DMS79 (cell line): ENCODE data around the gene SORL1.

Experiments
- DNase-seq: peaks from one replicate; lab custom pipeline; 2025; lab: John Stamatoyannopoulos, UW

The SORL1 gene

DNA sequence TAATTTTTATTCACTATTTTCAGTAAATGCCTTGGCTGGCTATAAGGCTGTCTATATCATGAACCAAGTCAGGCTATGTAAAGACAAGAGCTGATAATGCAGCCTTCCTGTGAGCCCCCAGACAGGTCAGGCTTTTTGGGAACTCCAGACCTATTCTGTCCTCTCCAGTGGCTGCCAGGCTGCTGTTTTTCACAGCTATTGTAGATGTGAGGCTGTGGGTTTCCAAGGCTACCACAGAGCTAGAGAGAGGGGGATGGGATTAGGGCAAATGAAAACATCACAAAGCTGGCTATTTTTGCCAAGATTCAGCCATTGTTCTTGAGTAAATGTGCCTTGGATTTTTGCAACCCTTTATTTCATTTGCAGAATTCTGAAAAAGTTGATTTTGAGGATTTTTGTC lies 56.3 kb downstream of the SORL1 start:
- no peak for DNase-seq

DNA sequence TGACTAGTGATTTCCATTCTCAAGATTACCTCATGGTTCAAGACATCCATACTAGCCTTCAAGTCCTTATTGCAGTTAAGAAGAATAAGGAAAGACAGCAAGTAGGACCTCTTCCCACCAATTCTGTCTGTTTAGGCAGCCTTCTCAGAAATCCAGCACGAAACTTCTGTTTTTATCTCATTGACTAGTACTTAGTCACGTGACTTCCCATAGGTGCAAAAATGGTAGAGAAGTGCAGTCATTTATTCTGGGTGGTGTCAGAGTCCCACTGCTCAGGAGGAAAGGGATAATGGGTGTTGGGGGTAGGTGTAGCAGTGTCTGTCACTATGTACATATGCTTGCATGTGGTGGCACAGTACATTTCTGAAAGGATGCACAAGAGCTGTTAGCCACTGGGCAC lies 58.3 kb downstream of the SORL1 start:
- no peak for DNase-seq

DNA sequence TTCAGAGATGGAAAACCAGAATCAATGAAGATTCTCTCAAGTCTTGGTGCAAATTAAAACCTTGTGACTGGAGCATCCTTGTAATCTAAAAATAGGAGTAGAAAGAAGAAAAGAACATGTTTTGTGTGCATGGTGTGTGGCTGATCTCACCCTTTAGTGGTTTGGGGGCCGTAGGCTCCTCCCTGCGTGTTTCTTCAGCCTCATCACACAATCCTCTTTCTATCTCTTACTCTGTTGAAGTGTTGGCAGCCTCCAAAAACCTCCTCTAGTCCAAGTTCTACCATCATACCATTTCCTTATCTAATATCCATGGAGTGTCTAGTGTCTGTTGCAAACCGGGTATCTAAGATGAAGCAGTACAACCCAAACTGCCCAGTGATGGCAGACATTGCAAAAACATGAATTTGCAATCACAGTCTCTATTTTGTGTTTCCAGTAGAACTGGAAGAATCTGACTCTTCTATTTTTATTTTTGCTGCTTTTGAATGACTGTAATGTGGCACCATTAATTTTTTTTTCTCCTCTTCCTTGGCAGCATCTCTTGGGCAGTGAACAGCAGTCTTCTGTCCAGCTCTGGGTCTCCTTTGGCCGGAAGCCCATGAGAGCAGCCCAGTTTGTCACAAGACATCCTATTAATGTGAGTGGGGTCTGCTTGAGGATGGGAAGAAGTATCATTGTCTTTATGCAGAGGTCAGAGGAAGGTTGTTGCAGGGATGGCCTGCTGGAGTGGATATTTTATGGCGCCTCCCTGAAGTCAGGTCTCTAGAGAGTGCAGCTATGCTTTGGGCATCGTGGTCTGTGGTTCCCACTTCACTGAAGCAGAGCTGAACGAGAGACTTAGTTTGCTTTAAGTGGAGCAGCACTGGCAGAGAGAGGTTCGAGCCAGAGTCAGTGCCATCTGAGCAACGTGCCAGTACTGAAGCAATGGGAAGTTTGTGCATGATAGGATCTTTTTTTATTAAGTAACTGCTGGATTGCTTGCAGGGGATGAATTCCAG lies 60.7 kb downstream of the SORL1 start:
- DNase-seq = peak; percentile 57

DNA sequence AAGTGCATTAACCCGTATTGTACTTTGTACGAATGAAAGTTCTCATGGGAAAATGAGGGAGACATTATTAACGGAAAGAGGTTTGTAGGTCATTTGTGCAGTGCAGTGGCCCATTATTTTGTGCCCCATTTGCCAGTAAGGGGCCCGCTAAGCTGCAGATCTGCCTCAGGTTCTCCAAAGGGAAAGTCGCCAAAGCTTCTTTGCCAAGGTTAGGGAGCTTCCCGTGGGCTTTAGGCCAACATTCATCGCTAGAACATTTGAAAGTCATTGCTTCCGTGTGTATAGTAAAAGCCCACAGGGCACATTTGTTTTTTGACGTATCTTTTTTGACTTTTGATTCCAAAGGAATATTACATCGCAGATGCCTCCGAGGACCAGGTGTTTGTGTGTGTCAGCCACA lies 61.7 kb downstream of the SORL1 start:
- DNase-seq = peak; percentile 25

DNA sequence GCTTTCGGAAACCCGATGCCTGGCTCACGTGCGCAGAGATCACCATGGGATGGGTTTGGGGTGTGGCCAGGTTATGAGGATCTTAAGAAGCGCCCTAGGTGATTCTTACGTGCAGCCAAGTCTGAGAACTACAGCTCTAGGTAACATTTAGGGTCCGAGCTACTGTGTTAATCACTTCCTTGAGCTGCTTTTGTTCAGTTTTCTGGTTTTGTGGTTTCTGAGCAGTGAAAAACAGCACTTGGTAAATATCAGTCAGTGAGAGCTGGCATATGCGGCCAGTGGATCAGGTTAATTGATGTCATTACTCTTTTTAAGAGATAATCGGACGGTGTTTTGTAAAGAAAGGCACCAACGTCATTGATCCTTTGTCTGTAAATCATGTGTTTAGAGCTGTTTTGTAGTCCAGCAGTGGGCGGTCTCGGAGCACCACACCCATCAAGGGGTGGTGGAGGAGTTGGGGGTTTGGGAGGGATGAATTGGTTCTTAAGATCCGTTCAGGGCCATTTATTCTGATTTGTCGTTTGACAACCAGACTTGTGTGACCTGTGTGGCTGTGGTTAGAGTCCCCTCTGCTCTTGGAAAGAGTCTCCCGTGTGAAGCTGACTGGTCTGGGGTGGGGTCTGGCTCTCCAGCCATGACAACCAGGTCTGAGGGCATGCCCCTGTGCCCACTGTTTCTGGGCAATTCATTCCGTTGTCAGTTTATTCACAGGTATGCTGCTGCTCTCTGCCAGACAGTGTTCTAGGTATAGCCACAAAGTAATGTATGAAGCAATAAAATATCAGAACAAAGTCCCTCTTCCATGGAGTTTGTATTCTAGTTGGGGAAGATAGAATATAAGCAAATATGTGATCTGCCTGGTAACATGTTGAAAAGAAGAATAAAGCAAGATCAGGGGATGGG lies 62.6 kb downstream of the SORL1 start:
- peak; percentile 90 for DNase-seq

DNA sequence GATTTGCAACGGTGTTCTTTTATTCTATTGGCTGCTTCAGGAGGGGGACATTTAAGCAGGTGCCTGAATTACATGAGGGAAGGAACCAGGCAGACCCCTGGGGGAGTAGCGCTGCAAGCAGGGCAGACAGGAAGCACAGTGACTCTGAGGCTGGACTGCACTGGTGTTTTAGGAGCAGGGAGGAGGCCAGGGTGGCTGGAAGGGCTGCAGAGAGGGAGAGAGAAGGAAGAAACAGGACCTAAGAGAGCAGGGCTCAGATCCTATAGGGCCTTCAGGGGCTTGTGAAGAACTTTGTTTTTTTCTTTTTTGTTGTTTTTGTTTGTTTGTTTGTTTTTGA lies 63.2 kb downstream of the SORL1 start:
- DNase-seq = no peak

DNA sequence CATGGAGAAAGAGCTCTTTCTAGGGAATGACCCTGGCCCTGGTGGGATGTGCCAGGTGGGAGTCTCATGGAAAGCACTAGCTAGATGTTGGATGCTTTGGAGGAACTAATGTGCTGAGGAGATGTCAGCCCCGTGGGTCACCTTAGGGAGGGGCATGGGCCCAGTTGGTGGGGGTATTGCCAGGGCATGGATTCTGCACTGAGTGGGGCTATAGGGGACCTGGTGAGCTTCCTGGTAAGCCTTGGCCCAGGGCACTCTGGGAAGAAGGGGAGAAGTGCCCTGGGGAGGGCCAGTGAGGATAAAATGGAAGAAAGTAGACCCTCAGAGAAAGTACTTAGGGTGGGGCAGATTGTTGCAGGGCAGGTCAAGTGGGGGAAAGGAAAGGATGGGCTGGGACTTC lies 65.9 kb downstream of the SORL1 start:
- DNase-seq = no peak

DNA sequence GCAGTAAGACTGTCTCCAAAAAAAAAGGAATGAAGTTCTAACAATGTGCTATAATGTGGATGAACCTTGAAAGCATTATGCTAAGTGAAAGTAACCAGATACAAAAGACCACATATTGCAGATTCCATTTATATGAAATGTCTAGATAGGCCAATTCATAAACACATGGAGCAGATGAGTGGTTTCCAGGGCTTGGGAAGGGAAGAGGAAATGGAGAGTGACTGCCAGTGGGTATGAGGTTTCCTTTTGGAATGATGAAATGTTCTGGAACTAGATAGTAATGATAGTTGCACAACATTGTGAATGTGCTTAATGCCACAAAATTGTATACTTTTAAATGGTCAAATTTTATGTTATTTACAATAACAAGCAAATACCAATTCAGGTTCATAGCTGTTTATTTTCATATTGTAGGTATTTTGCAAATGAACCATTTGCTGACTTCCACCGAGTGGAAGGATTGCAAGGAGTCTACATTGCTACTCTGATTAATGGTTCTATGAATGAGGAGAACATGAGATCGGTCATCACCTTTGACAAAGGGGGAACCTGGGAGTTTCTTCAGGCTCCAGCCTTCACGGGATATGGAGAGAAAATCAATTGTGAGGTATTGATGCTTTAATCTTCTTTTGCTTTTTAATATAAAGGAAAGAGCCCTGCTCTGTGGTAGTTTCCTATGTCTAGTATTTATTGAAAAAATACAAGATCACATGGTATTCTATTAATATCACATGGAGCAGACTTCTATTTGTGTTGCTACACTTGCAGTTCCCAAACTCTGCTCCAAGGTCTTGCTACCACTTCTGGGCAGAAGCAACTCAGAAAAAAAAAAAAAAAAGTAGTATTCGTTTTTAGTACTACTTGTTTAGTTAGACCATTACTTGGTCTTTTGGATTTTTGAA lies 68.4 kb downstream of the SORL1 start:
- DNase-seq = no peak

DNA sequence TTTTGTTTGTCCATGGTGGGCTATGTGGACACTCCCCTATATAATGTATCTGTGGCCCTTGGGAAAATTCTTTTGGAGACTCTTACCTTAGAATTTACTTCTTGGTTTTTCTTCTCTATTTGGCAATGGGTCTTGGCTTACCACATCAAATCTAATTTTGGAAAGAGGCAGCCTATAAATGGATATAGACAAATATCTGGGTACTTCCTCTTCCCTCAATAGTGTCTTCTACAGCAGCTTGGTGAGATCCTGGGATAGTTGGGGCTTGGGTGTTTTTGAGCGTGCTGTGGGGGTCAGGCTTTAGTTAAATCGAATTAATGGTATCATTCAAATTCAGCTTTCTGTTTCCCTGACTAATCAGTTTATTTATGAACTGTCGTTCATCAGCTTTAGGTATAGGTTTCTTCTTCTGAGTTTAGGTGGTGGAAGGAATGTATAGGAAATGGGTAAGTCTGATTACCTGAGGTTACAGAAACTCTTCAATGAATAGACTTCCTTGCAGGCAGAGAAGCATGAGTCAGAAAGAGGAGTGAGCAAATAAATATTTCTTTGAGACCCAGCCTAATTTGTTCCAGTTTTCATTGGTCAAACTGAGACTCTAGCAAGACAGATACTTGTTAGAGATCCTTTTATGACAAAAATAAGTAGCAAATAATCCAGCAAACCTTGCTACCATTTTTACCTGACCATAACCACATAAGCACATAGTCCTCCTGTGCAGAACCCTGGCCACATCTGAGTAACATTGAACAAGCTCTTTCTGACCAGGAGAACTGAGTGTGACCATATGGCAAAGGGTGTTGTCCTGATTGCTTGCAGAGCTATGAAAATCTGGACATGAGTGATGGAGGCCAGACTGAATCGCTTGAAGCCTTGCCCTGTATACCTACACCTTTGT lies 69.3 kb downstream of the SORL1 start:
- DNase-seq = no peak

DNA sequence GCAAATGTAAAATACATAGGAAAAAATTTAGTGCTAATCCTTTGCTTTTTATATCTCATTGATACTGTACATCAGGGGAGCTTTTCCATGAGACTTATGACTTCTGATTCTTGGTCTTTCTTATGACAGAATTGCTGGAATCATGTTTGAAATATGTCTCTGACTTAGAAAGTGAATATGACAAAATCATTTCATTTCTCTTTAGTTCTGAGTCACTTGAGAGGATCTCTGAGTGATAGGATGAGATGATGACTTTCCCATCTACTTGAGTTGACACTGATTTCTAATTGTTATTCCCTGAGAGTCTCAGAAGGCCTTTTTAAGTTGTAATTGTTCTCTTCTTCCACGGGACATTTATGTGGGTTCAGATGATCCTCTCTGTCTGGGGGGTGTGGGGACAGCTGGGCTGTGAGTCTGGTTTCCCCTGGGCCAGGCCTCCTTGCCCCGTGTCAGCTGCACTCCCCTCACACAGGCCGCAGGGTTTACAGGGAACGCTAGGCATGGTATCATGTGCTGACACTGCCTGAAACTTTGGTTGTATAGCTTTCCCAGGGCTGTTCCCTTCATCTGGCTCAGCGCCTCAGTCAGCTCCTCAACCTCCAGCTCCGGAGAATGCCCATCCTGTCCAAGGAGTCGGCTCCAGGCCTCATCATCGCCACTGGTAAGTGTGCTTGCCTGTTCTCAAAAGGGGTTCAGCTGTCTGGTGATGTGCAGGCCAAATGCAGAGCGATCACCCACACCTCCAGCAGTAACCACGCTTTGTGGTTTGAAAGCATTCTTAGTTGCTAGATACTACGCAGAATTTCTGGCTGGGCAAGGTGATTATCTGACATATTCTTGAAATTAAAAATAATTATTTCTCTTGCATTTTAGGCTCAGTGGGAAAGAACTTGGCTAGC lies 70.2 kb downstream of the SORL1 start:
- no peak for DNase-seq

DNA sequence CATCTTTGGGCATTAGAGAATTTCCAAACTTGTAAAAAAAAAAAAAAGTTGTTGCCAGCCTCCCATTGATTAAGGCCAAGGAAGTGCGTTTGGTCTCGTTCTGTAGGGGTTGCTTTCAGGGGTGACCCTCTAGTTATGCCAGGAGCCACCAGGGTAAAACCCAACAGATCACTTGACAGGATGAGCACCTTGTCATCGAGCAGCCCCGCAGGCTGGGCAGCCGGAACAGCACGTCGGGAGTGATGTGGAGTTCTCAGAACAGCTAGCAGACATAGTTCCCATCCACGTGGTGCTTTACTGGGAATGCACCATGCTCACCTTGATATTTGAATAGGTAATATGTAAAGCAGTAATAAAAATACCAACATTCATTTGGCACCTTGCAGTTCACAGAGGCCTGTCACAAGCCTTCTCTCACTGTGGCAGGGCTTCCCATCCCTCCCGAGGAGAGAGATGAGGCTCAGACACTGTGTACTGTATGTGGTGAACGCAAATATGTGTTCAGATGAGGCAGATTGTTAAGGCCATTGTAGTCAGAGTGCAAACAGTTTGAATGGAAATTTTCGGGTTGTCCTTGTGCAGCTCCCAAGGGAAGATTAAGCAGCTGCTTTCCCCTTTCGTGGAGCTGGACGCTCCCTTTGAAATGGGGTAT lies 71.6 kb downstream of the SORL1 start:
- no peak for DNase-seq

DNA sequence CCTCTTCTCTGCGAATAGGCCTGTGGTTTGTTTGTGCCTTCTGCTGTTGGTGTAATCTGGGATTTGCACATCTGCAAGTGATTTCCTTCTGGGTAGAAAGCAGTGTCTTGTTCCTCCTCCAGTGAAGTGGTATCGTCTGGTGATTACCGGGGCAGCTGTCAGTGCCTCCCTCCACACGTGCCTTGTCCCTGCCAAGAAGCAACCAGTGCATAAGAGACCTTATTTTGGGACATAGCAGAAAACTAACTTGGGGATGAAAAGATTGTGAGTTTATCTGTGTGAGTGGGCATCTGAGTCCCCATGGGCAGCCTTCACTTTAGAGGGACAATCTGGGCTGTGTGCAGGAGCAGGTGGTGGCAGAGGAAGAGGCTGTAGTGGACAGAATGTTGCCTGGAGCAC lies 72.1 kb downstream of the SORL1 start:
- no peak for DNase-seq

DNA sequence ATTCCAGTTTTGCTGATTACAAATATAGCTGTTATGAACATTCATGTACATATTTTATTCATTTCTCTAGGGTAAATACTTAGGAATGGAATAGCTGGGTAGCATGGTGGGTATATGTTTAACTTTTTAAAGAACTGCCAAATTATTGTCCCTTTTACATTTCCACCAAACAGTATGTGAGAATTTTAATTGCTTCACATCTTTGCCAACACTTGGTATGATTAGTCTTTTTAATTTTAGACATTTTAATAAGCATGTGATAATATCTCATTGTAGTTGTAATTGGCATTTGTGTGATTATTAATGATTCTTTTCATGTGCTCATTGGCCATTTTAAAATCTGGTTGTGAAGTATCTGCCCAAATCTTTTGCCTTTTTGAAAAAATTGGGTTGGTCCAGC lies 73.3 kb downstream of the SORL1 start:
- DNase-seq = no peak

DNA sequence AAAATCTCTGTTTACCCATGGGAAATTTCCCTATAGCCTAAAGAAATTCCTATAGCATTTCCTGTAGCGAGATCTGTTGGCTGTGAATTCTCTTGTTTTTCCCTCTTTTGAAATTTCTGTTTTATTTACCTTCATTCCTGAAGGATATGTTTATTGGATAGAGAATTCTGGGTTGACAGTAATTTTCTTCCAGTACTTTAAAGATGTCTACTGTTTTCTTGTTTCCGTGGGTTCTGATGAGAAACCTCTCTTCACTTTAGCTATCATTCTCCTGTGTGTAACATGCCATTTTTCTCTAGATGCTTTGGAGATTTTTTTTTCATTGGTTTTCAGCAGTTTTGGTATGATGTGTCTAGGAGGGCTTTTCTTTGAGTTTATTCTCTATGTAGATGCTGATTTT lies 78.1 kb downstream of the SORL1 start:
- DNase-seq = no peak

DNA sequence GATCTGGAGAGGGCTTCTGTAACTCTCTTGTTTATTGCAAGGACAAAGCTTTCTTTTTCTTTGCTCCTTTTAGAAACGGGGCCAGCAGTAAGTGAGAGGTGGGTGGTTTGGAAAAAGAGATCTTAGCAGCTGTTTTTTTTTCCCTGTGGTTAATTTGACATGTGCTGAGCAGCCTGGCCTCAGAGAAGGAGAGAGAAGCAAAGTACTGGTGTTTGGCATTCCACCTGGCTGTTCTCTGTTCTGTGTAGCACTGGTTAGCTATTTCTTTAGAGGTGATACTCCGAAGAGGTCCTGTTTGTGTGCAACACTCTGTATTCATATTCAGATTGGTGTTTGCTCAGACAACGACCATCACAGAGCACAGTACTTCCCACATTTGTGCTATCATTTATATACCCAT lies 81.5 kb downstream of the SORL1 start:
- no peak for DNase-seq

DNA sequence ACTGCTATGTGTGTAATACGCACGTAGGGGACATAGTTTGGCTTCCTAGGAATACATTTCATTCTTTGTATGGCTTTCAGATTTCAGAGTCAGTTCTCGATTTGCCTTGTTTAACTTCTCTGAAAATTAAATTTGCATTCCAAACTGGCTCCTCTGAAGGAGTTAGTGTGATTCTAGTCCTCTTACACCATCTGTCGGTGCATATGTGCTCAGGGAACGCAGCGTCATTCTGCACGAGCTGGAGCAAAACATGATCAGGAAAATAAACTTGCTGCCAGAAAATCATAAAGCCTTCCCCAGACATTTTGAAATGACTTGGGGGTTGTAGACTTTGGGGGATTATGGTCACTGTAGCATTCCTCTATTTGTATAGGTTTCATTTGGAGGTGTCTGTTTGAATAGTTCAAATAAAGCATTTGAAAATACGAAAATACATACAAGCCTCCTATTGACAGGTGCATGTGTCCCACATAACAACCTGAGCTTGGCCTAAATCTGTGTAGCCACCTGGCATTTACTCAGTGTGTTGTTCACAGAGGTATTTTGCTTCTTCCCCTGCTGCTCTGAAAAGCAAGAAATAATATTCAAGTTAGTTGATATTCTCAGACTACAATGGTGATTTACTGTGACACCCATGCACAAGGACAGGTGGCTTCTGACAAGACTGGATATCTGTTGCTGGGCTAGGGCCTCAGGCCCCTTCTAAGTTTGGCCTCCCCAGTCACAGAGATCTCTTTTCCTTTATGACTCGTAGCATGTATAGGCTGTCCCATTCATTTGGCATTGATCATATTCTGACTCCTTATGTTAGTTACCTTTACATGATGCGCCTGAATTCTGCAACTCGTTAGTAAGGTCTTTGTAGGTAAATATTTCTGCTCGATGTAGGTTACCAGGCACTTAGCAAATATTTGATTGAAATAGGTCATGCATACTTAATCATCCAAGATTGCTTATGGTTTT lies 82.3 kb downstream of the SORL1 start:
- peak; percentile 37 for DNase-seq

DNA sequence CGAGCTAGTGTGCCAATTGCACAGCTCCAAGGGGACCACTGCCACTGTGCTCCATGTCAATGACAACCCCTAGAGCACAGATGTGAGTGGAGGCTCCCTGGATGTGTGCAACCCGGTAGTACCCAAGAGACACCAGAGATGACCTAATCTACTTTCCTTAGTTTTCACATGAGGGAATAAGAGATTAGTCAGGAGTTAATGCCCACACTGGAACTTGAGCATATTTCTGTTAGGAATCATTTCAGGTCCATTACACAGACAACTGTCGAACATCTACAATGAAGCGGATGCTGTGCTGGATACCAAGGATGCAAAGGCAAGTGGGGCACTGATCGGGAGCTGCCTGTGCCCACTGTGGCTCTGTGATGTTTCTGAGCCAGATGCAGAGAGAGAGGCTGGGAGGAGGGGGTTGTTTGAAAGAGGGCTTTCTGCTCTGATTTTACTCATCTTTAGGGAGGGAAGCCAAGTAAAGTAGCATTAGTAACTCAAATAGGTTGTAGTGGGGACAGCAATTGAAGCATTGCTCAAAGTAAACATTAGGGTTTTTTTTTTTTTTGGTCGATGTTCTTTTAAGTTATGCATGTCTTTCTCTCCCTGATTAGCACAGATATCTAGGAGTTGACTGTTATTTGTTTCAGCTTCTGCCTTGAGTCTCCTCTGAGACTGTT lies 83.1 kb downstream of the SORL1 start:
- DNase-seq = peak; percentile 72

DNA sequence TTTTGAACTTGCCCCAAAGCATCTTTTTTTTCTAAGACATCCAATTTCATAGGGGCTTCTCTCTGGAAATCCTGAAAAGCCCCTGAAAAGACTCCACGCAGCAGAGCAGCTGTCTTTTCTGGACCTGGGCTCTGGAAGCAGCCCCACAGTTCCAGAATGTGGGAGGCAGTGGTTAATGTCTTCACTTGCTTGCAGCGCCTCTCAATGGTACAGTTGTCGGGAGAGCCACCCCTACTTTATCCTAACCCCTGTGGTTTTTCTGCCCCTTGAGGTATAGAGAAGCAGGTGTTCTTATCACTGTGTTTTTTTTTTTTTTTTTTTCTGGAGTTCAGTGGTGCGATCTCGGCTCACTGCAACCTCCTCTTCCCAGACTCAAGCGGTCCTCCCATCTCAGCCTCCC lies 84.0 kb downstream of the SORL1 start:
- peak; percentile 45 for DNase-seq
